ENCODE results near the gene GTF3C5.
"Not testable (repeated sequence)": the region's sequence is repeated elsewhere in the genome, so short reads cannot be mapped to it uniquely, and the experiment has no call there.

GTF3C5 gene

GRCh38 chr9:133090187-133090586 is 59.4 kb downstream of the GTF3C5 start:
- no peak overlapping the region for H3K4me2 ChIP-seq (ENCODE audit: low read depth, low read length, poor library complexity, severe bottlenecking)
- no peaks in the 10 kb centered on the region for H3K9me2 ChIP-seq (replicated peaks; ENCODE audit: low read depth, low read length)
- TF ChIP-seq EZH2phosphoT487 (IDR thresholded peaks at IDR 0.05; ENCODE audit: borderline replicate concordance) (no peak), CTCF (conservative IDR thresholded peaks at IDR 0.05; ENCODE audit: low read length) (no peak)
- no peaks in the 10 kb centered on the region for H3F3A ChIP-seq (ENCODE audit: low read depth)
- H3K9ac ChIP-seq (ENCODE audit: low read depth, low read length, poor library complexity, severe bottlenecking): no peak overlapping the region
- no peaks in the 10 kb centered on the region for H3K36me3 ChIP-seq (ENCODE audit: insufficient read depth, low read length)
- no peaks in the 10 kb centered on the region for H3K4me1 ChIP-seq (ENCODE audit: insufficient read depth, low read length, poor library complexity, severe bottlenecking)
- no peak overlapping the region for H3K4me3 ChIP-seq (ENCODE audit: low read length, poor library complexity, severe bottlenecking)
- H4K20me1 ChIP-seq (ENCODE audit: insufficient read depth, low read length, poor library complexity, severe bottlenecking): no peaks in the 10 kb centered on the region
- no peaks in the 10 kb centered on the region for H3K27me3 ChIP-seq (ENCODE audit: insufficient read depth, low read length, poor library complexity, severe bottlenecking)
- no peaks in the 10 kb centered on the region for H3K9me3 ChIP-seq (ENCODE audit: insufficient read depth, low read depth, low read length)
- H2AFZ ChIP-seq (ENCODE audit: low read length): no peak overlapping the region
- H3K79me2 ChIP-seq (ENCODE audit: insufficient read depth, low read length): no peaks in the 10 kb centered on the region

DNA sequence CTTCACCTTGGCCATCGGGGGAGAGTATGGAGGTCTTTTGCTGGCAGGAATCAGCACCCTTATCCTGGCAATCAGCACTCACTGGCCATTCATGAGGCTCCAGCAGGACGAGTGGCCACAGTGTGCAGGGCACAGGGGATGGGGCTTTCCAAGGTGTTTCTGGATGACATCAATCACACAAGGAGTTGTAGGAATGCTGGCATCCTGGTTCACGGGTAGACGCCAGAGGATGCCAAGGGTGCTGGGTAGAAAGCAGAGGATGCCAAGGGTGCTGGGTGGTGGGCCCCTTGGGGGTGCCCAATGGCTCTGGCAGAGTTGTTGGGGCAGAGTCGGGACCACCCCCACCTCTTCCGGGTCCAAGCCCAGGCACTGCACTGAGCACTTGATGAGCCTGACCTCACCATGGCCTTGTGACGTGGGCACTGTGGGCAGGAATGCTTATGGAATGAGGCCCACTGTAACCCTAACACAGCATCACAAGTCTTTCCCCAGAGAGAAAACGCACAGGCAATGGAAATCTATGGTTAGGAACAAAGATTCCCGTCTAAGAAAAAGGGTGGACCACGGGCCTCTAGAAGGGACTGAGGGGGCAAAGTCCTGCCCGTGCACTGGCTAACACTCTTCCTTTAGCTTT is 60.1 kb downstream of the GTF3C5 start:
- no peak overlapping the region for H3K4me3 ChIP-seq (ENCODE audit: low read length, poor library complexity, severe bottlenecking)
- no peaks in the 10 kb centered on the region for H3K27me3 ChIP-seq (ENCODE audit: insufficient read depth, low read length, poor library complexity, severe bottlenecking)
- H3K79me2 ChIP-seq (ENCODE audit: insufficient read depth, low read length): no peaks in the 10 kb centered on the region
- no peaks in the 10 kb centered on the region for H3K9me2 ChIP-seq (replicated peaks; ENCODE audit: low read depth, low read length)
- no peak overlapping the region for H2AFZ ChIP-seq (ENCODE audit: low read length)
- H3K36me3 ChIP-seq (ENCODE audit: insufficient read depth, low read length): no peaks in the 10 kb centered on the region
- no peak overlapping the region for H3K9ac ChIP-seq (ENCODE audit: low read depth, low read length, poor library complexity, severe bottlenecking)
- H4K20me1 ChIP-seq (ENCODE audit: insufficient read depth, low read length, poor library complexity, severe bottlenecking): no peaks in the 10 kb centered on the region
- no peaks in the 10 kb centered on the region for H3F3A ChIP-seq (ENCODE audit: low read depth)
- no peak overlapping the region for H3K4me2 ChIP-seq (ENCODE audit: low read depth, low read length, poor library complexity, severe bottlenecking)
- H3K9me3 ChIP-seq (ENCODE audit: insufficient read depth, low read depth, low read length): no peaks in the 10 kb centered on the region
- H3K4me1 ChIP-seq (ENCODE audit: insufficient read depth, low read length, poor library complexity, severe bottlenecking): no peaks in the 10 kb centered on the region
- no peak for TF ChIP-seq EZH2phosphoT487 (IDR thresholded peaks at IDR 0.05; ENCODE audit: borderline replicate concordance)
- no peak for TF ChIP-seq CTCF (conservative IDR thresholded peaks at IDR 0.05; ENCODE audit: low read length)

- H3K9me2 ChIP-seq (replicated peaks; ENCODE audit: low read depth, low read length); H3K4me3 ChIP-seq (ENCODE audit: low read length, poor library complexity, severe bottlenecking); H3F3A ChIP-seq (ENCODE audit: low read depth); H2AFZ ChIP-seq (ENCODE audit: low read length); H3K9ac ChIP-seq (ENCODE audit: low read depth, low read length, poor library complexity, severe bottlenecking); H3K4me1 ChIP-seq (ENCODE audit: insufficient read depth, low read length, poor library complexity, severe bottlenecking); H3K4me2 ChIP-seq (ENCODE audit: low read depth, low read length, poor library complexity, severe bottlenecking); H3K79me2 ChIP-seq (ENCODE audit: insufficient read depth, low read length); H4K20me1 ChIP-seq (ENCODE audit: insufficient read depth, low read length, poor library complexity, severe bottlenecking); H3K27me3 ChIP-seq (ENCODE audit: insufficient read depth, low read length, poor library complexity, severe bottlenecking); H3K9me3 ChIP-seq (ENCODE audit: insufficient read depth, low read depth, low read length): not testable (repeated sequence)
- peaks cover 21% of the 10 kb centered on the region; the same call in 1 of the 2 replicates for H3K36me3 ChIP-seq (ENCODE audit: insufficient read depth, low read length)
Measured at GRCh38 chr9:133094351-133094750, 63.6 kb downstream of the GTF3C5 start.

DNA sequence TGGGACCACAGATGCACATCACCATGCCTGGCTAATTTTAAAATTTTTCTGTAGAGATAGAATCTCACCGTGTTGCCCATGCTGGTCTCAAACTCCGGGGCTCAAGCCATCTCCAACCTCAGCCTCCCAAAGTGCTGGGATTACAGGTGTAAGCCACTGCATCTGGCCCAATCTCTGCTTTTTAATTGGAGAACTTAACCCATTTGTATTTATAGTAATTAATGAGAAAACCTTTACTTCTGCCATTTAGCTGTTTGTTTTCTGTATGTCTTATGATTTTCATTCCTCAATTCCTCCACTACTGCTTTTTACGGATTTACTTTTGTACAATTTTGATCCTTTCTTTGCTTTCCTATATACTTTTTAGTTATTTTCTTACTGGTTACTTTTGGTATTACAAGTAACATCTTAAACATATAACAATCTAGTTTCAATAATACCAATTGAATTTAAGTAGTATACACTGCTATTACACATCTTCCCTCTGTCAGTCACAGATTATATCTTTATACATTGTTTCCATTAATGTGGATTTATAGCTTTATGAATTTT is 64.1 kb downstream of the GTF3C5 start:
- TF ChIP-seq EZH2phosphoT487 (IDR thresholded peaks at IDR 0.05; ENCODE audit: borderline replicate concordance) (no peak), CTCF (conservative IDR thresholded peaks at IDR 0.05; ENCODE audit: low read length) (no peak; the same call in 1 of the 2 replicates)
- Histone ChIP-seq H3K4me1 (ENCODE audit: insufficient read depth, low read length, poor library complexity, severe bottlenecking) (no peaks in the 10 kb centered on the region), H3K4me3 (ENCODE audit: low read length, poor library complexity, severe bottlenecking) (no peak overlapping the region), H3K9me3 (ENCODE audit: insufficient read depth, low read depth, low read length) (no peaks in the 10 kb centered on the region), H3K9ac (ENCODE audit: low read depth, low read length, poor library complexity, severe bottlenecking) (no peak overlapping the region), H3K79me2 (ENCODE audit: insufficient read depth, low read length) (no peaks in the 10 kb centered on the region), H4K20me1 (ENCODE audit: insufficient read depth, low read length, poor library complexity, severe bottlenecking) (no peaks in the 10 kb centered on the region), H3K4me2 (ENCODE audit: low read depth, low read length, poor library complexity, severe bottlenecking) (no peak overlapping the region), H3K27me3 (ENCODE audit: insufficient read depth, low read length, poor library complexity, severe bottlenecking) (no peaks in the 10 kb centered on the region), H3K9me2 (replicated peaks; ENCODE audit: low read depth, low read length) (no peaks in the 10 kb centered on the region), H3K36me3 (ENCODE audit: insufficient read depth, low read length) (peaks cover 26% of the 10 kb centered on the region; the same call in 1 of the 2 replicates), H3F3A (ENCODE audit: low read depth) (no peaks in the 10 kb centered on the region), H2AFZ (ENCODE audit: low read length) (no peak overlapping the region)

All from Loucy (cell line).